Central memory CD4-positive, alpha-beta T cell (primary cell): ENCODE measurements around the gene RAC2.
A peak's percentile ranks its signal among the peaks of the same experiment; 100 is the strongest.
"Not testable (repeated sequence)": the region's sequence is repeated elsewhere in the genome, so short reads cannot be mapped to it uniquely, and the experiment has no call there.

Experiments used
- DNase-seq: peaks from one replicate; pipeline ENCODE4 v3.0.0; 2022

RAC2 gene

DNA sequence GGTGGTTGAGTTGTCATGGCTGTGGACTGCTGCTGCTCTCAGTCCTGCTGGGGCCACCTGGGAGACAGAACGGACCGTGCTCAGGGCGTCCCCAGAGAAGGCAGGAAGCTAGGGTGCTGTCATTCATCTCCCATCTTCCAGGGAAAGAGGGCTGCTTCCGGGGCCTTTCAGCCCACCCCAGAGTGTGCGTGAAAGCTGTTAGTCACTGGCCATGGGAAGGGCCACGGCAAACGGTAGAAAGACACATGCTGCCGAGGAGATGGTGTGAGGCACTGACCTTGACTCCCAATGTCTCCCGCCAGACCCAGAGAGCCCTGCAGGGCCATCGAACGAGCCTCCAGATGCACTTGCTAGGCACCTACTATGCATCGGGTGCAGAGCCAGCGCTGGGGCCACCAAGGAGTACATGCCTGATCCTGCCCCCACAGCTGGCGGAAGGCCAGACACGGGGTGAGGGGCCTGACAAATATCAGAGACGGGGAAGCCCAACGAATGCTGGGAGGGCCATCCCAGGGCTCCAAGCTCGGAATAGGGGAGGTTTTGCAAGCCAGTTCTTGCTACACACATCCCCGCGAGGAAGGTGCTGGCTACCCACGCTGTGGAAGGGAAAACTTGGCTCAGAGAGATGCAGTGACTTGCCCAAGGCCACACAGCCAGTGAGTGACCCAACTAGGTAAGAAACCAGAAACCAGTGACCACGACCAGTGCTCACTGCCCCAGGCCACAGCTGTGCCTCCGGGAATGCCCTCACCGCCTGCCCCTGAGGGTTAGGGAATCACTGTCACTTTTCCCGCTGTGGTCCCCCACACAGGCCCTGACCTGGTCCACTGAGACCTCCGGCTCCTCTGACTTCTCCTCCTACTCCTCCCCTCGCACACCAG, 10.1 kb downstream of the RAC2 start:
- DNase-seq = no peak

- DNase-seq = not testable (repeated sequence)
Observed at GRCh38 chr22:37233371-37233750, 10.7 kb downstream of the RAC2 start.

DNA sequence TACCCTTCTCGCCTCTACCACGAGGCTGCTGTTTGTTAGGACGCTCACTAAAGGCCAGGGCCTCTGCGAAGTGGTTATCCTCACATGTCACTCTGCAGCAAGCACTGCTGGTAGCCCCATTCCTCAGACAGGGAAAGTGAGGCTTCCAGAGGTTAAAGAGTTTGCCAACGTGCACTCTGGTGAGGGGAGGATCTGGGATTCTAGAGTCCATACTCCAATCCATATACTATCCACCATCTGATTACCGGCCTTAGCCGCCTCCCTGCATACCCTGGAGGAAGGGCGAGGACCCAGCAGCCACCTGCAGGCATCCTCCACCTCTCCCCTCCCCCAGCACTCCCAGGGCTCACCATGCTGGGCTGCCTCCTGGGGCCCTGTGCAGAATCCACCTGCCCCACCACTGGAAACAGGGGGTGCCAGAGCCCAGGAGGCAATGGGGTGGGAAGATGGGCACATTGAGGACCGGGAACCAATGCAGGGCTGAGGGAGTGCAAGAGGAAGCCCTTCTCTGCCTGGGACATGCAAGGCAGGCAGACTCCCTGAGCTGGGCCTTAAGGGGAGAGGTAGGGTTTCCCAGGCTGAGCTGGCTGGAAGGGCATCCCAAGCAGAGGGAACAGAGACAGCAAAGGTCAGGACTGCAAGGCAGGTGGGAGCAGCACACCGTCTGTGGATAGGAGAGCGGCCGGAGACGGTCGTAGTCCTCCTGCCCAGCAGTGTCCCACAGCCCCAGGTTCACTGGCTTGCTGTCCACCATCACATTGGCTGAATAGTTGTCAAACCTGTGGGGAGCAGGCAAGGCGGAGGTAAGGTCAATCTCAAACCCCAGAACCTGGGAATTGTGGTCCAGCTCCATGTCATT, 11.7 kb downstream of the RAC2 start:
- no peak for DNase-seq

DNA sequence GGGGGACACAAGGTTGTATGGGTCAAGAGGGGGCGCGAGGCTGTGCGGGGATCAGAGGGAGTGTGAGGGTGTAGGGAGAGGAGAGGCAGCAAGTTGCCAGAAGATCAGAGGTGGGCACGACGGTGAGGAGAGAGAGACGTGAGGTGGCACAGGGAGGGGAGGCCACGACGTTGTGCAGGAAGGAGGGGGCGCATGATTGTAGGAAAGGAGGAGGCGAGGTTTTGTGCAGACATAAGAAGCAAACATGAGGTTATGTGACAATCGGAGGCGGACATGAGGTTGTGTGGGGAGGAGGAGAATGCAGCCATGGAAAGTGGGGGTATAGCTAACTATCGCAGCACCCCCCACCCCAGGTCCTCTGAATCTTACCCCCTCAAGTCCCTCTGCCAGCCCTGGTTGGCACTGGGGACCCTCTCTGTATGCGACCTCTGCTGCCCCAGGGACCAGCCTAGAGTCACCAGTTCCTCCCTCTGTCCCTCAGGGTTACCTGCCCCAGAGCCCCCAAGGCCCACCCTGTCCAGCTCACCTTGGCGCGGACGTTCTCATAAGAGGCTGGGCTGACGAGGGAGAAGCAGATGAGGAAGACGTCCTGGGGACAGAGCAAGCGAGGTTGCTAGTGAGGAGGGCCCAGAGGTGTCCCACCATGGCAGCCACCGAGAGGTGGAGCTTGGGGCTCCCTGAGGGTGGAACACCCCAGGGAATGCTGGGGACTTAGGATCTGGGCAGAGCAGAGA, 12.5 kb downstream of the RAC2 start:
- no peak for DNase-seq

- DNase-seq = no peak
Observed at GRCh38 chr22:37230673-37231405, 13.2 kb downstream of the RAC2 start.

GRCh38 chr22:37229805-37230672, 14.0 kb downstream of the RAC2 start:
- peak; percentile 91 for DNase-seq

DNA sequence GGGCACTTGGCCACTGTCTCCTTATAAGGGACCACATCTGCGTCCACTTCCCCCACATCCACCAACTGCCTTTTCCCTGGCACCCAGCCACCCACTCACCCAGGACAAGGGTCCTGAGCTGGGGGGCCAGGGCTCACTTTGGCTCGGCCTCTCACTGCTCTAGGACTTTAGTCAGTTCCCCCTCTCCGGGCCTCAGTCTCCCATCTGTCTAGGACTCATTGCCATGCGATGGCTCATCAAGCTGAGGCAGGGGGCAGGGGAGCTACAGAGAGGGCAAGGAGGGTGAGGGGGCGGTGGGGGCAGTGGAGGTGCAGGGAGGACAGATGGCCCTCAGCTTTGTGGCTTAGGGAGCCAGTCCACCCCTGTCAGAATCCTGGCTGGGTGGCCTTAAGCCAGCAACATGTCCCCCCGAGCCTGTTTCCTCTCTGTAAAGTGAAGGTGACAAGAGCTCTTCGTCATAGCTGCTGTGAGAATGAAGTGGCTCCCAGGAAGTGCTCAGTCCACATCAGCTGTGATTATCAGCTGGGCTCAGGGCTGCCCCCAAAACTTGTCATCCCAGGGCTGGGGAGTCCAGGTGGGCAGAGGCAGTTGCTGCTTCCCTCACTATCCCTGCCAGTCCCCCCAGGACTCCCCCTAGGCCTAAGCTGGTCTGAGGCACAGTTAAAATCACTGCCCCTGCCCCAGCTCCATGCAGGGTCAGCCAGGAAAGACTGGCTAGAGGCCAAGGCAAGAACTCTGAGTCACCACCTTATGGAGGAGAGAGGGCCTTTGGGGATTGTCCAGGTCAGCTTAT, 14.9 kb downstream of the RAC2 start:
- DNase-seq = no peak

DNA sequence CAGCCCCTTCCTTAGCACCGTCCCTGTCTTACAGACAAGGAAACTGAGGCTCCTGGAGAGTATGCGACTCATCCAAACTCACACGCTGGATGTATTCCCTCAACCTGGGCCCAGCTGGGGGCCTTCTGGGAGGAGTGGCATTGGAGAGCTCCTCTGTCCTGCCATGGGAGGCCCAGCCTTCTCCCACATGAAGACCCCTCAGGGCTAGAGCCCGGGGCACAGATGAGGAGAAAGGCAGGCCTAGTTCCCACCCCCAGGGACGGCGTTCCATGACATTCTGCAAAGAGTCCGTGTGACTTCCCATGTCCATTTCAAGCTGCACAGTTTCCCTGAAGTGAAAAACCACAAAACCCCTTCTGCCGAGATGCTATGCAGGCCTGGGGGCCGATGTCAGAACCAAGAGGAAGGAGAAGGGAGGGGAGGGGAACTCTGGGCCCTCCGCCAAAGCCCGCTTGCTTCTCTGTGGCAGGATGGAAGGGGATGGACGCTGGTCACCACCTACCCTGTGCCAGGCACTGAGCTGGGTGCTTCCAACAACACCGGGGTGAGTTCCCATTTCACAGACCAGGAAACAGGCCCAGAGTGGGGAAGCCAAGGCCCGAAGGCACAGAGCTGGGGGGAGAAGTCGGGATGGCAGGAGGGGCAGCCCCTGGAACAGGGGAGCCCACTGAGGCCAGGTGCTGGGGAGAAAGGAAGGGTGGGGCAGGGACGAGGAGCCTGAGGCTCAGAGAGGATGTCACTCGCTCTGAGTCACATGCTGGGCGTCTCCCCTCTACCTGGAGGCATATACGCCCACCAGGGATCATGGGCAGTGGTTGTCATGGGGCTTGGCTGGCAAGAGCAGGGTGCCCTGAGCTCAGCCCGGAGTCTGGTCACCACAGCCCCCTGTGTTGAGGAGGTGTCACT, 15.7 kb downstream of the RAC2 start:
- no peak for DNase-seq

DNA sequence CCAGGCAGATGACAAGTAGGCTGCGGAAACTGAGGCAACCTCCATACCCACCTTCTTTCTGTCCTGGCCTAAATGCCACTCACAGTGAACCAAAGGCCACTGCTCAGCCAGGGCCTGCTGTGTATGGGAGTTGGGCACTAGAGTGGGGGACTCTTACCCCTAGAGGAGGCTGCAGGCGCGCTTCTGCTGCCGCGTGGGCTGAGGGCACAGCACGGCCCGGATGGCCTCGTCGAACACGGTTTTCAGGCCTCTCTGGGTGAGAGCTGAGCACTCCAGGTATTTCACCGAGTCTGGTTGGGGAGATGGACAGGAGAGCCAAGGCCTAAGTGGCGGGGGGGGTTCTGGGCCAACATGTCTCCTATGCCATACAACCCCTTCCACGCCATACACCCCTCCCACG, 17.6 kb downstream of the RAC2 start:
- DNase-seq = no peak

DNA sequence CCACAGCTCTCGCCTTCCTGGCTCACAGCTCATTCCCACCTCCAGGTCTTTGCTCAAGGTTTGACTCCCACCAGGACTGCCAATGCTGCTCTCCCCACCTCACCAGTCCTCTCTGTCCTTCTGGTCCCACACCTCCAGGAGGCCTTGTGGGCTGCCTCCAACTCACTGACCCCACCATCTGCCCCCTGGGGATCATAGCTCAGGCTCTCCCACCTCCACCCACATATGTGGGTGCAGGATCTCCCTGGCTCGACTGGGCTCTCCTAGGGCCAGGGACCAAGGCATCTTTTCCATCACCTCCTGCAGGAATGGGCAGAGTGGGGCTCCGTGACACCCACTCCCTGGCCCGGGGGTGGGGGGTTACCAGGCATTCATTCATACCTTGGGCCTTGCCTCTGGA, 18.0 kb downstream of the RAC2 start:
- DNase-seq = no peak

GRCh38 chr22:37225481-37225880, 18.6 kb downstream of the RAC2 start:
- DNase-seq = no peak

- DNase-seq = no peak
Observed at GRCh38 chr22:37224757-37225420, 19.2 kb downstream of the RAC2 start.

GRCh38 chr22:37223965-37224551, 20.0 kb downstream of the RAC2 start:
- DNase-seq = no peak

DNA sequence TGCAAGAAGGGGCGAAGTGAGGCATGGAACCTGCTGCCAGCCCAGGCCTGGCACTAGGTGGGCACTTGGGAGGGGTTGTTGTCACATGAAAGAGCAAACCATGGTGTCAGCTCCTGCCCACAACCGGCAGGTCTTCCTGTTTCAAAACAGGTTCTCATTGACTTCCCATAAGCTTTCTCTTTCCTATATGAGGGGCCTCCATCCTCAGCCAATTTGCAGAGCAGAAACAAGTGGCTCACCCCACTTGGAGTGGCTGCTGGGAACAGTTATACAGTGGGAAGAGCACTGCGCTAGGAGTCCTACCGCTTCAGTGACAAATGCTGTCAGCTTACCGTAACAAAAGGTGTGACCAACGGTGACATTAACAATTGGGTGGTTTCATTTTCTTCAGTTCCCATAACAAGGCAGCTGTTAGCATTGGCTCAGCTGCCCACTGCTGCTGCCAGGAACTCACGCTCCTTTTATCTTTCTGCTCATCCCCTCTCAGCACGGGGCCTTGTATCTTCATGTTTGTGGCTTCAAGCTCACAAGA, 21.6 kb downstream of the RAC2 start:
- peak; percentile 69 for DNase-seq

DNA sequence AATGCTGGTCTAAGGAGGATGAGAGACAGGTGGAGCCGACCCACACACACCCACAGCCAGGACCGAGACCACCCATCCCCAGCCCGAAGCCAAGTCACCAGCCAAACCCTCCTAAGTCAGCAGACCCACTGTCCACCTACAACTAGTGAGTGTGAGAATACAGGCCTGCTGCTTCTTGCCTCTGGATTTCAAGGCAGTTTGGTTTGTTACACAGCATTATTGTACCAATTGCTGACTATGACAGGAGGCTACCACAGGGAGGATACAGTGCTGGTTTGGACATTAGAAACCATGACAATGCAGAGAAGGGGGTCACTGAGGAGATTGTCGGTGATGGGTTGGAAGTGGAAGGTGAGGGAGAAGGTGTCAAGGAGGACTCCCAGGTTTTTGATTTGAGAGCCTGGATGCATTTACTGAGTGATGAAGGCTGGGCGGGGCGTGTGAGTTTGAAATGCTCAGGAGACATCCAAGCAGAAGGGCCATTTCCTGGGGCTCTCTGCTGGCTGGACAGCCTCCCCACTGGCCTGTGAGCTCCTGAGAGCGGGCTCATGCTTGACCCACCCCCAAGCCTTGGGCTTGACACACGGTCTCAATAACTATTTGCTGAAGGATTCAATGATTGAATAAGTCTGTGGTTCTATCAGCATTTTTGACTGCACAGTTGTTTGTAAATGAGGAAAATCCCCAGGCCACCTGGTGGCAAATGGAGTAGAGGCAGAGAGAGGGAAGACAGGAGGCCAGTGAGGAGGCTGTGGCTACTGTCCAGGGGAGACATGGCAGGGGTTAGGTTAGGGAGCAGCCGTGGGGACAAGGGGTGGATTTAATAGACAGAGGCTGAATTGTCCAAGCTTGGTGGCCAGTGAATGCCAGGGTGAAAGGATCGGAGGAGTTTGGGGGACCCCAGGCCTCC, 22.4 kb downstream of the RAC2 start:
- no peak for DNase-seq

DNA sequence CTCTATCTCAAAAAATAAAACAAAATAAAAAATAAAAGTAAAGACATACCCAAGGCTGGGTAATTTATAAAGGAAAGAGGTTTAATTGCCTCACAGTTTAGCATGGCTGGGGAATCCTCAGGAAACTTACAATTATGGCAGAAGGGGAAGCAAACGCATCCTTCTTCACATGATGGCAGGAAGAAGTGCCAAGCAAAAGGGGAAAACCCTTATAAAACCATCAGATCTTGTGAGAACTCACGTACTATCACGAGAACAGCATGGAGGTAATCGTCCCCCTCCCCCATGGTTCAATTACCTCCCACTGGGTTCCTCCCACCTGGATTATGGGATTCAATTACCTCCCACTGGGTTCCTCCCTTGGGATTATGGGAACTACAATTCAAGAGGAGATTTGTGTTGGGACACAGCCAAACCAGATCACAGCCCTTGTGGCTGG, 23.5 kb downstream of the RAC2 start:
- DNase-seq = no peak

DNA sequence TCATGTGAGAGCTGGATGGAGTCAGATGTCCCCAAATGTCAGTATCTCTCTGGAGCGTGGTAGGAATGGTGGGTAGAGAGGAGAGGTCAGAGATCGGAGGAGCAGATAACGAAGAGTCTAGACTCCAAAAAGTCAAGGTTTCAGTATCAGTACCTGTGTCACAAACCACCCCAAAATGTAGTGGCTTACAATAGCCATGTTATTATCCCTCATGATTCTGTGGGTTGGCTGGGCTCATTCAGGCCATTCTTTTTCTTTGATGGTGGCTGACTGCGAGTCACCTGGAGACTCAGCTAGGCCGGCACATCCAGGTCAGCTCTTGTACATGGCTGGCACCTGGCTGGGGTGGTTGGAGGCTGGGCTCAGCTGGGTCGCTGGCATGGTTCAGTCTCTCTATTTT, 24.5 kb downstream of the RAC2 start:
- no peak for DNase-seq
